Stimulated activated CD4-positive, alpha-beta T cell treated with anti-CD3 and anti-CD28 coated beads, Interleukin-15, amount 100 ng/mL, for 48 hours (primary cell): Measurements from ENCODE around the gene OSTM1.
"Not testable (repeated sequence)": the region's sequence is repeated elsewhere in the genome, so short reads cannot be mapped to it uniquely, and the experiment has no call there.

ENCODE experiments used
- DNase-seq, 2 donors: peaks; one replicate each; pipeline ENCODE4 v3.0.0-alpha.2; 2020; ENCODE audit warnings: low read depth in 2 of 2

OSTM1 gene

DNA sequence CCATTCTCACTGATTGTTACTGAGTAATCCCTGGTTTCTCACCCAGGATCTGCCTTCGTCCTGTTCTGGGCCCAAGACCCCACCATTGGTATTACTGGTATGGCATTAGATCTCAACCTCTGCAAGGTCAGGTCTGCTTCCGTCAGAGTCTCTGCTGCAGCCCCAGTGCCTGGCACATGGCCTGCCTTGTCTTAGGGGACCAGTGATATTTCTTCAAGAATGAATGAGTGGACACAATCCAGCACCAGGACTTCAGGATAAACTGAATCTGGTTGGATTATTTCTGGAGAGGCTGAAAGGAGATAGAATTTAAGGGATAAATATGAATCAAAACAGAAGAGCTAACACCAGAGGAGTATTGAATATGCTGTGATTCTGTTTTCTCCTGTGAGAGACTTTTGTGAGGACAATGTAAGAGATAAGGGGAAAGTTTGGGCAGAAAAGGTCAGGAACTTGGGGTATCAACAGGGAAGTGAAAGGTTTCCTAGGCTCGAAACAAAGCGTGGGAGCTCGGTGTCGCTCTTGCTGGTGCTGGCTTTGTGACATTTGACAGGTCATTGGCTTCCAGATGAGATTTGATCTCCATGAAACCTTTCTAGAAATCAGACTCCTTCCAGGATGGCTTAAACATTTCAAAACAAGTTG is 53.9 kb downstream of the OSTM1 start:
- DNase-seq, result no peak

DNA sequence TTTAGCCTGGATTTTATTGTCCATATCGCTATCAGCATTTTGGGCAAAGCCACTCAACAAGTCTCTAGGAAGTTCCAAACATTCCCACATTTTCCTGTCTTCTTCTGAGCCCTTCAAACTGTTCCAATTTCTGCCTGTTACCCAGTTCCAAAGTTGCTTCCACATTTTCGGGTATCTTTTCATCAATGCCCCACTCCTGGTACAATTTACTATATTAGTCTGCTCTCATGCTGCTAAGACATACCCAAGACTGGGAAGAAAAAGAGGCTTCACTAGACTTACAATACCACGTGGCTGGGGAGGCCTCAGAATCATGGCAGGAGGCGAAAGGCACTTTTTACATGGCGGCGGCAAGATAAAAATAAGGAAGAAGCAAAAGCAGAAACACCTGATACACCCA is 58.3 kb downstream of the OSTM1 start:
- not testable (repeated sequence) for DNase-seq

GRCh38 chr6:108013787-108014439 is 60.6 kb downstream of the OSTM1 start:
- DNase-seq, result no peak

GRCh38 chr6:108009894-108010293 is 64.6 kb downstream of the OSTM1 start:
- DNase-seq, result no peak

DNA sequence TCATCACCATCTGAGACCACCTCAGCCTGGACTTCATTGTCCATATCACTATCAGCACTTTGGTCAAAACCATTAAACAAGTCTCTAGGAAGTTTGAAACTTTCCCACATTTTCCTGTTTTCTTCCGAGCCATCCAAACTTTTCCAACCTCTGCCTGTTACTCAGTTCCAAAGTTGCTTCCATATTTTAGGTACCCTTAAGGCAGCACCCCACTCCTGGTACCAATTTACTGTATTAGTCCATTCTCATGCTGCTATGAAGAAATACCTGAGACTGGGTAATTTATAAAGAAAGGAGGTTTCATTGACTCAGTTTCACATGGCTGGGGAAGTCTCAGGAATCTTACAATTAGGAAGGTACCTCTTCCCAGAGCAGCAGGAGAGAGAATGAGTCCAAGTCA is 65.3 kb downstream of the OSTM1 start:
- not testable (repeated sequence) for DNase-seq

- DNase-seq, result no peak
These were observed 66.2 kb downstream of the OSTM1 start for GRCh38 chr6:108008363-108008762.

- DNase-seq, result no peak
These were observed 68.6 kb downstream of the OSTM1 start for GRCh38 chr6:108005961-108006360.

DNA sequence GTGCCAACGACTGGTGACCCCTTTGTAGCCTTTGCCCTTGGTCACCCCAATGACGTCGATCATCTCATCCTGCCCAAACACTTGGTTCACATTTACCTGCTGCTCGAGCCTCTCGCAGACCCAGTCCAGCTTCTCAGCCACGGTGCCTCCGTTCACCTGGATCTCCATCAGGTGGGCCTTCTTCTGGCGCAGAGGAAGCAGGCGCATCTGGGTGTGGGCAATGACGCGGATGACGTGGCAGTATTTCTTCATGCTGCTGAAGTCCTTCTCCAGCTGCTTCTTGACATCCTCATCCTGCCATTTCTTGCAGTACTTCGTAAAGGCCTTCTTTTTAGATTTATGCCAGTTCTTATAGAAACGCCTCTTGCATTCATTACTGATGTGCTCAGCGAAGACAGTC is 69.7 kb downstream of the OSTM1 start:
- DNase-seq, result no peak

DNA sequence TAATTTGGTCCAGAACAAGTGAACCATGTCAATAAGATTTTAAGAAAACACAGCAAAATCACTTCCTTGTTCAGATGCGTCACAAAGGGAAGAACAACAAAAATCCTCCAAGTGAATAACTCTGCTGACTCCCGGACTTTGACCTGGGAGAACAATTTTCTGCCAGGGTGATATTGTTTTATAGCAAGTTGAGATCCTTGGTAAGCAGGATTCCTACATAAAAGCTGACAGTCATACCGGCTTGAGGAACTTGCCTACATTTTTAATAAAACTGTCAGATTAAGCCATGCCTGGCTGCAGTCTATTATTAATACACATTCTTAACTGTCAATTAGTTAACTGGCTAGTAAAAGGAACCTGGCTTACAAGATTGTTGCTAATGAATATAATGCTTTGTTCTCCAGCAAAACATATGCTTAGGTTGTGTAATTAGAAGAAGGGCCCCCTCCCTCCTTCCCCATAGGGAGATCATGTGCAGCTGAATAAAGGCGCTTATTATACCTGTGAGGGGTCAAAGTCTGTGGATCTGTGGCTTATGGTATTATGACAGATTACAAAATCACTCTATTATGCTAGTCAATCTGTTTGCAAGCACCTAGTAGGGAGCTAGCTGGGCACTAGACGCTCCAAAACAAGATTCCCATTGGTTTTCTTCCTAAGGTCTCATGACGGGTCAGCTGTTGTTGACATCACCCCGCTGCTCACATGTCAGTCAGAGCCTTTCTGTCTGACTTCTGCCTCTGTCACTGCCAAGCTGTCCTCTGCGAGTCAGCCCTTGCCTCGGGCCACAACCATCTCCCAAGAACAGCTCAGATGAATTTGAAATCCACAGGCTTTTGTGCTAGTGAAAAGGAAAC is 71.9 kb downstream of the OSTM1 start:
- no peak for DNase-seq

DNA sequence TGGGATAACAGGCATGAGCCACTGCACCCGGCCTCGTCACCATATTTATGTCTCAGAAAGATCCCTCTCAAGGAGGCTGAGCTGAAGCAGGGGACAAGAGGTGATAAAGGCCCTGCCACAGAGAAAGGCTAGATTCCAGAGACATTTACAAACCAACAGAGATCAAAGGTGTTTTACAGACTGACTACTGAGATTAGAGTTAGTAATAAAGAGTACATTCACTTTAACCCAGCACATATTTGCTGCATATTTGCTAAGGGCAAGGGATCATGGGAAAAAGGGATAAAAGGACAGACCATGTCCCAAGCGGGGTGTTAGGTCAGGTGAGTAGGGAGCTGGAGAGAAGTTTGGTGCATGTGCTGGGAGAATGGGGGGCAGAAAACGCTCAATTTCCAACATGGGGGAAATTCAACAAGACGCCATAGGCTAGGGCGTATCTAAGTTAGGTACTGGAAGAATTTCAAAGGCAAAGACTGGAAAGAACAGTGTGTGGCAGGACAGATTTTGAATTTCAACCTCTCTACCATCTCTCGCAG is 72.8 kb downstream of the OSTM1 start:
- DNase-seq, result no peak

GRCh38 chr6:108000259-108000658 is 74.3 kb downstream of the OSTM1 start:
- not testable (repeated sequence) for DNase-seq

GRCh38 chr6:107999341-107999740 is 75.2 kb downstream of the OSTM1 start:
- DNase-seq, result no peak

- no peak for DNase-seq
These were observed 82.6 kb downstream of the OSTM1 start for GRCh38 chr6:107991772-107992550.
